Measurements from ENCODE around the gene C19orf53. TPM values are rescaled to one million over a fixed set of nuclear protein-coding genes. Genes with fewer than 3 reads are reported as not detected.

Gene C19orf53
- total RNA-seq, 1 donor from 2014 or later, result 93.5 TPM

- intact Hi-C loops (cut with micrococcal nuclease), result no loop called here
Observed at GRCh38 chr19:13823901-13824300, 49.6 kb downstream of the C19orf53 start.

GRCh38 chr19:13824703-13825102 is 50.4 kb downstream of the C19orf53 start:
- intact Hi-C loops (cut with micrococcal nuclease), result no loop called here

GRCh38 chr19:13825489-13826441 is 51.5 kb downstream of the C19orf53 start:
- intact Hi-C loops (cut with micrococcal nuclease), result no loop called here

- intact Hi-C loops (cut with micrococcal nuclease), result no loop called here
Observed at GRCh38 chr19:13826652-13827235, 52.5 kb downstream of the C19orf53 start.

- intact Hi-C loops (cut with micrococcal nuclease), result no loop called here
Observed at GRCh38 chr19:13827656-13828055, 53.4 kb downstream of the C19orf53 start.

Other genes starting within 250 kb of the C19orf53 start
- gene MRI1, start 9.9 kb upstream of the C19orf53 start, total RNA-seq, result 43.4 and 43.6 TPM in 2 replicates
- 8.1 and 8.2 TPM in 2 replicates for gene ZSWIM4, start 21.0 kb downstream of the C19orf53 start, total RNA-seq
- 0.98 and 1.0 TPM in 2 replicates for gene NANOS3, start 102.7 kb downstream of the C19orf53 start, total RNA-seq
- gene BRME1, start 131.7 kb downstream of the C19orf53 start, total RNA-seq, result 8.3 and 9.8 TPM in 2 replicates
- gene CC2D1A, start 131.7 kb downstream of the C19orf53 start, total RNA-seq, result 36.3 and 37.0 TPM in 2 replicates
- gene PODNL1, start 164.0 kb downstream of the C19orf53 start, total RNA-seq, result 0.10 and 0.42 TPM in 2 replicates
- 69.3 and 76.4 TPM in 2 replicates for gene DCAF15, start 178.1 kb downstream of the C19orf53 start, total RNA-seq
- gene RFX1, start 231.9 kb downstream of the C19orf53 start, total RNA-seq, result 15.9 and 16.2 TPM in 2 replicates

Data from T-helper 1 cell treated with Interleukin-12 subunit alpha and Interleukin-12 subunit beta and Interleukin-4 antibody, amounts not matched to agents 30 ng/mL and 1 ng/mL, for 36 hours (primary cell).